HG03025 (cell line): Measurements from ENCODE around the gene RALGPS2.

Source experiments
- ATAC-seq: cut with Tn5 transposase; IDR thresholded peaks from one replicate; pipeline ENCODE4 v1.9.1; 2021; ENCODE audit warnings: mild to moderate bottlenecking, moderate library complexity; ENCODE audit not compliant: unreplicated experiment, low FRiP score

RALGPS2 gene

GRCh38 chr1:178849918-178850317 lies 124.9 kb downstream of the RALGPS2 start:
- ATAC-seq: no peak

GRCh38 chr1:178857126-178857525 lies 132.1 kb downstream of the RALGPS2 start:
- ATAC-seq: no peak

GRCh38 chr1:178862416-178862815 lies 137.4 kb downstream of the RALGPS2 start:
- ATAC-seq: no peak

GRCh38 chr1:178862864-178863263 lies 137.8 kb downstream of the RALGPS2 start:
- ATAC-seq: no peak

GRCh38 chr1:178864326-178864725 lies 139.3 kb downstream of the RALGPS2 start:
- ATAC-seq: no peak

GRCh38 chr1:178867670-178868069 lies 142.6 kb downstream of the RALGPS2 start:
- ATAC-seq: no peak

- no peak for ATAC-seq
These were observed 143.7 kb downstream of the RALGPS2 start for GRCh38 chr1:178868706-178869105.

- no peak for ATAC-seq
These were observed 144.2 kb downstream of the RALGPS2 start for GRCh38 chr1:178869119-178869697.

- ATAC-seq: no peak
These were observed 145.2 kb downstream of the RALGPS2 start for GRCh38 chr1:178870221-178870620.

GRCh38 chr1:178870944-178871343 lies 145.9 kb downstream of the RALGPS2 start, which contains the start of gene ANGPTL1:
TSS of gene ANGPTL1 (minus strand) at chr1:178871077. CDS start at chr1:178865776, 5,301 bp downstream.
- ATAC-seq: no peak

GRCh38 chr1:178871551-178872320 lies 146.7 kb downstream of the RALGPS2 start:
- ATAC-seq: no peak

- ATAC-seq: no peak
These were observed 149.9 kb downstream of the RALGPS2 start for GRCh38 chr1:178874966-178875365.

GRCh38 chr1:178875936-178876335 lies 150.9 kb downstream of the RALGPS2 start:
- no peak for ATAC-seq

GRCh38 chr1:178877896-178878295 lies 152.9 kb downstream of the RALGPS2 start:
- no peak for ATAC-seq

- ATAC-seq: no peak
These were observed 156.9 kb downstream of the RALGPS2 start for GRCh38 chr1:178881950-178882349.

- ATAC-seq: no peak
These were observed 160.8 kb downstream of the RALGPS2 start for GRCh38 chr1:178885869-178886268.

GRCh38 chr1:178886551-178886950 lies 161.5 kb downstream of the RALGPS2 start:
- no peak for ATAC-seq

- ATAC-seq: no peak
These were observed 170.9 kb downstream of the RALGPS2 start for GRCh38 chr1:178895928-178896327.

- ATAC-seq: no peak
These were observed 173.4 kb downstream of the RALGPS2 start for GRCh38 chr1:178898401-178898800.

- no peak for ATAC-seq
These were observed 174.4 kb downstream of the RALGPS2 start for GRCh38 chr1:178899402-178899801.

- no peak for ATAC-seq
These were observed 176.6 kb downstream of the RALGPS2 start for GRCh38 chr1:178901482-178902125.

GRCh38 chr1:178908358-178908757 lies 183.3 kb downstream of the RALGPS2 start:
- no peak for ATAC-seq
